ENCODE data around the gene AUTS2.

GRCh38 chr7:70270149-70270548, 671.9 kb downstream of the AUTS2 start:
- TF ChIP-seq GATA3 (IDR thresholded peaks at IDR 0.05; ENCODE audit: low read depth, low read length) (no peak), GATA2 (IDR thresholded peaks at IDR 0.05; ENCODE audit: low read depth, low read length) (no peak)
